H1 (cell line): ENCODE measurements around the gene KRT1.

ENCODE experiments used
- CTCF ChIP-seq, 3 experiments: IDR thresholded peaks; 1 replicate in 2 of 3; 2 replicates in 1 of 3; pipeline versions ENCODE4 v1.5.1 to v1.6.1; 2011; ENCODE audit warnings: low read length in 3 of 3, mild to moderate bottlenecking in 3 of 3, inconsistent platforms in 2 of 3, low read depth in 1 of 3, moderate library complexity in 1 of 3; ENCODE audit not compliant: insufficient read depth in 1 of 3; ENCODE audit errors: control extremely low read depth in 1 of 3
- EP300 ChIP-seq, 2 experiments: IDR thresholded peaks; 1 replicate in 1 of 2; 2 replicates in 1 of 2; pipeline ENCODE4 v1.6.1; 2011 to 2012; ENCODE audit warnings: low read depth in 2 of 2, low read length in 2 of 2, mild to moderate bottlenecking in 2 of 2, borderline replicate concordance in 1 of 2, inconsistent platforms in 1 of 2, moderate library complexity in 1 of 2
- EZH2 ChIP-seq: fragments of 200-600 bp; sonication (generic); IDR thresholded peaks from 2 replicates; pipeline ENCODE4 v1.7.1; 2012; ENCODE audit warnings: low read depth, mild to moderate bottlenecking, moderate library complexity, low read length, inconsistent platforms; ENCODE audit not compliant: severe bottlenecking
- GABPA ChIP-seq: IDR thresholded peaks from 2 replicates; pipeline ENCODE4 v1.6.1; 2011; ENCODE audit warnings: mild to moderate bottlenecking, low read length, moderate library complexity, borderline replicate concordance; ENCODE audit not compliant: insufficient read depth
- JUND ChIP-seq: IDR thresholded peaks from 2 replicates; pipeline ENCODE4 v1.6.1; 2011; ENCODE audit warnings: mild to moderate bottlenecking, improper control_type of control experiment, low read length
- POLR2A ChIP-seq, 2 experiments: IDR thresholded peaks; 1 replicate in 1 of 2; 2 replicates in 1 of 2; pipeline ENCODE4 v1.6.1; 2011; ENCODE audit warnings: low read depth in 2 of 2, low read length in 2 of 2, mild to moderate bottlenecking in 2 of 2; ENCODE audit errors: control extremely low read depth in 1 of 2
- RFX5 ChIP-seq: IDR thresholded peaks from 2 replicates; pipeline ENCODE4 v1.6.1; 2011; ENCODE audit warnings: low read depth, low read length, improper control_type of control experiment, borderline replicate concordance
- USF2 ChIP-seq: IDR thresholded peaks from 2 replicates; pipeline ENCODE4 v1.6.1; 2011; ENCODE audit warnings: low read length, improper control_type of control experiment

- TF ChIP-seq CTCF (IDR thresholded peaks at IDR 0.05; ENCODE audit: control extremely low read depth in 1 of 3, insufficient read depth in 1 of 3, low read depth in 1 of 3, low read length in 3 of 3) (no peak), GABPA (no peak), RFX5 (no peak), POLR2A (IDR thresholded peaks at IDR 0.05; ENCODE audit: control extremely low read depth in 1 of 2, low read depth in 2 of 2, low read length in 2 of 2) (no peak), EZH2 (no peak), EP300 (IDR thresholded peaks at IDR 0.05; ENCODE audit: borderline replicate concordance in 1 of 2, low read depth in 2 of 2, low read length in 2 of 2) (no peak), JUND (no peak), USF2 (no peak)
Measured at GRCh38 chr12:52670961-52671360, 9.2 kb downstream of the KRT1 start.
